Endothelial cell of umbilical vein (primary cell): Measurements from ENCODE around the gene ITSN2. TPM values are rescaled to one million over a fixed set of nuclear protein-coding genes. Genes with fewer than 3 reads are reported as not detected.

Experiments used
- BruUV-seq: library from RNA; stranded (reverse); fragments of 400-500 nt; replicated peaks from 2 replicates; lab custom pipeline; 2021; lab: Mats Ljungman, UMichigan
- CTCF ChIA-PET: fragments of 300-600, 350-600 bp; sonication (Branson Sonifier 250); formaldehyde crosslinking; loops from one replicate; lab custom pipeline; 2021; ENCODE audit warnings: antibody characterized with exemption, inconsistent platforms; lab: Charles Lee
- POLR2A ChIA-PET: fragments of 300-600, 350-600 bp; sonication (Branson Sonifier 250); formaldehyde crosslinking; loops from one replicate; lab custom pipeline; 2021; ENCODE audit warnings: antibody characterized with exemption, inconsistent platforms; lab: Charles Lee
- DNase-seq: peaks from one replicate; pipeline ENCODE4 v3.0.0-alpha.2; 2011; ENCODE audit warnings: low read depth, low spot score
- FAIRE-seq: peaks from 2 replicates; lab custom pipeline; 2011; peaks lifted over from hg19 to GRCh38; lab: Jason Lieb, UNC
- H2AFZ ChIP-seq: 2 replicates; pipeline ENCODE4 v1.6.0; 2012; ENCODE audit warnings: low read depth, low read length, control low read depth, inconsistent platforms
- H3K27ac ChIP-seq: 2 replicates; pipeline ENCODE4 v1.5.1; 2011; ENCODE audit warnings: low read depth, mild to moderate bottlenecking, control low read depth, low read length, moderate library complexity; ENCODE audit not compliant: insufficient read depth
- H3K27me3 ChIP-seq, 2 experiments: 2 replicates each; pipeline versions ENCODE4 v1.6.0 to v1.6.1; 2011; ENCODE audit warnings: low read length in 2 of 2, mixed read lengths in 1 of 2; ENCODE audit not compliant: control insufficient read depth in 2 of 2, insufficient read depth in 2 of 2
- H3K36me3 ChIP-seq, 2 experiments: 2 replicates in 1 of 2; 3 replicates in 1 of 2; pipeline ENCODE4 v1.5.1; 2011; ENCODE audit warnings: low read length in 2 of 2, mild to moderate bottlenecking in 1 of 2, moderate library complexity in 1 of 2; ENCODE audit not compliant: control insufficient read depth in 2 of 2, insufficient read depth in 2 of 2; ENCODE audit errors: extremely low read depth in 1 of 2
- H3K4me1 ChIP-seq: 3 replicates; pipeline ENCODE4 v1.5.1; 2011; ENCODE audit warnings: mild to moderate bottlenecking, low read length; ENCODE audit not compliant: control insufficient read depth, insufficient read depth; ENCODE audit errors: extremely low read depth
- H3K4me2 ChIP-seq: 2 replicates; pipeline ENCODE4 v1.6.1; 2011; ENCODE audit warnings: low read length, control low read depth, mixed read lengths; ENCODE audit not compliant: insufficient read depth
- H3K4me3 ChIP-seq, 3 experiments: fragments of 200-600 bp in 1 of 3; sonication (generic), shearing (Covaris generic) in 1 of 3; replicated peaks in 1 of 3; 2 replicates each; pipeline ENCODE4 v1.5.1; 2011 to 2016; ENCODE audit warnings: control low read depth in 3 of 3, low read length in 3 of 3, mild to moderate bottlenecking in 2 of 3, inconsistent platforms in 1 of 3, low read depth in 1 of 3, moderate library complexity in 1 of 3; ENCODE audit not compliant: insufficient read depth in 1 of 3
- H3K79me2 ChIP-seq: 2 replicates; pipeline ENCODE4 v1.6.0; 2012; ENCODE audit warnings: low read length, inconsistent platforms; ENCODE audit not compliant: control insufficient read depth, insufficient read depth
- H3K9ac ChIP-seq: replicated peaks from 2 replicates; pipeline ENCODE3; 2011; ENCODE audit warnings: low read length, control low read depth; ENCODE audit not compliant: insufficient read depth; ENCODE audit errors: extremely low read depth
- H3K9me1 ChIP-seq: replicated peaks from 3 replicates; pipeline ENCODE4 v1.6.0; 2011; ENCODE audit warnings: mild to moderate bottlenecking, low read length; ENCODE audit not compliant: control insufficient read depth, insufficient read depth; ENCODE audit errors: extremely low read depth
- H3K9me3 ChIP-seq: replicated peaks from 2 replicates; pipeline ENCODE4 v1.5.1; 2012; ENCODE audit warnings: low read length, inconsistent platforms; ENCODE audit not compliant: control insufficient read depth, insufficient read depth
- H4K20me1 ChIP-seq: replicated peaks from 2 replicates; pipeline ENCODE3; 2011; ENCODE audit warnings: mild to moderate bottlenecking, low read length; ENCODE audit not compliant: control insufficient read depth, insufficient read depth; ENCODE audit errors: extremely low read depth
- CTCF ChIP-seq, 2 donors: IDR thresholded peaks; 1 replicate in 1 of 2; 2 replicates in 1 of 2; pipeline ENCODE4 v1.5.1; 2011; ENCODE audit warnings: low read length in 2 of 2, mild to moderate bottlenecking in 2 of 2, moderate library complexity in 2 of 2, control low read depth in 1 of 2, inconsistent platforms in 1 of 2, low read depth in 1 of 2; ENCODE audit not compliant: insufficient read depth in 1 of 2; ENCODE audit errors: extremely low read depth in 1 of 2
- EZH2 ChIP-seq: IDR thresholded peaks from 2 replicates; pipeline ENCODE4 v1.6.1; 2012; ENCODE audit warnings: borderline replicate concordance, low read depth, mild to moderate bottlenecking, moderate library complexity, low read length, inconsistent platforms; ENCODE audit not compliant: severe bottlenecking
- FOS ChIP-seq: IDR thresholded peaks from 2 replicates; pipeline ENCODE4 v1.6.1; 2011; ENCODE audit warnings: mild to moderate bottlenecking, low read length, moderate library complexity, borderline replicate concordance; ENCODE audit not compliant: insufficient read depth
- GATA2 ChIP-seq: IDR thresholded peaks from 2 replicates; pipeline ENCODE4 v1.7.0; 2011; ENCODE audit warnings: low read depth, mild to moderate bottlenecking, moderate library complexity, mixed read lengths, low read length; ENCODE audit not compliant: insufficient read length, insufficient read depth
- JUN ChIP-seq: IDR thresholded peaks from 2 replicates; pipeline ENCODE4 v1.6.1; 2011; ENCODE audit warnings: borderline replicate concordance, low read depth; ENCODE audit not compliant: insufficient read length, insufficient read depth
- MAX ChIP-seq: IDR thresholded peaks from 2 replicates; pipeline ENCODE4 v1.6.1; 2011; ENCODE audit not compliant: insufficient read depth, insufficient read length
- MYC ChIP-seq: IDR thresholded peaks from one replicate; pipeline ENCODE4 v1.6.1; 2011; ENCODE audit warnings: mild to moderate bottlenecking, low read depth, low read length
- POLR2A ChIP-seq: IDR thresholded peaks from 2 replicates; pipeline ENCODE4 v1.6.1; 2012; ENCODE audit warnings: low read depth, mild to moderate bottlenecking, control low read depth, low read length
- POLR2AphosphoS5 ChIP-seq: IDR thresholded peaks from 2 replicates; pipeline ENCODE4 v1.6.1; 2012; ENCODE audit warnings: low read depth, mild to moderate bottlenecking, control low read depth, low read length, moderate library complexity; ENCODE audit not compliant: insufficient read depth
- dilution Hi-C: fragments of 300-500 bp; cut with MboI; formaldehyde crosslinking; loops from one replicate; pipeline ENCODE4 v1.15.0; 2019; ENCODE audit warnings: low sequenced_read_pairs; ENCODE audit not compliant: extremely low pct_ligation_motif_present
- intact Hi-C: fragments of 100-400 bp; cut with micrococcal nuclease; formaldehyde crosslinking; loops from one replicate; pipeline ENCODE4 v1.10.0; 2022
- polyA plus RNA-seq, 4 experiments: library from polyadenylated mRNA; depleted of rRNA in 3 of 4; stranded (reverse) in 3 of 4; unstranded in 1 of 4; fragments of >200 nt; gene quantifications; 2 replicates each; pipeline versions ENCODE4 v1.2.1 to v1.2.3, GENCODE V29; 2011 to 2012; ENCODE audit warnings: missing spikeins in 1 of 4
- total RNA-seq: library from RNA; stranded (reverse); gene quantifications from 2 replicates; pipeline ENCODE4 v1.2.3, GENCODE V29; 2021

Gene ITSN2
- total and polyA plus RNA-seq, 2 donors (not counting 3 experiments of a cell fraction or from before 2014, with no cell fraction given) = 30.5 to 56.8 TPM

- no peaks in the 10 kb centered on the region for H3K27me3 ChIP-seq
- no peaks in the 10 kb centered on the region for H3K4me1 ChIP-seq
- H3K9me3 ChIP-seq = no peaks in the 10 kb centered on the region
- H3K9me1 ChIP-seq = no peaks in the 10 kb centered on the region
- dilution Hi-C loops = no loop called here
- H3K4me3 ChIP-seq = no peak overlapping the region
- no peaks in the 10 kb centered on the region for H3K36me3 ChIP-seq
- FAIRE-seq = no peak
- TF ChIP-seq CTCF (IDR thresholded peaks at IDR 0.05; ENCODE audit: extremely low read depth in 1 of 2, insufficient read depth in 1 of 2, low read depth in 1 of 2, low read length in 2 of 2) (no peak), GATA2 (no peak), POLR2AphosphoS5 (no peak), FOS (no peak), EZH2 (no peak), MYC (no peak), MAX (no peak), POLR2A (no peak), JUN (no peak)
- H4K20me1 ChIP-seq = no peaks in the 10 kb centered on the region
- H3K4me2 ChIP-seq = no peak overlapping the region
- POLR2A ChIA-PET = no interaction called here
- BruUV-seq = no TSS peak
- no peaks in the 10 kb centered on the region for H3K79me2 ChIP-seq
- DNase-seq = no peak
- H3K9ac ChIP-seq = no peak overlapping the region
- intact Hi-C loops = no loop called here
- no peak overlapping the region for H3K27ac ChIP-seq
- CTCF ChIA-PET = interaction anchor here (0.6 to 1.4 kb wide), 2 partner anchors 15 to 48 kb away, joined by 3 read pairs; no protein-coding TSS in a partner anchor
- no peak overlapping the region for H2AFZ ChIP-seq
Observed at GRCh38 chr2:24375349-24376087, 15.2 kb upstream of the ITSN2 start.
